Measurements from ENCODE around the gene SCAP.
A peak's percentile ranks its signal among the peaks of the same experiment; 100 is the strongest.

GRCh38 chr3:47418167-47419082 lies 57.3 kb downstream of the SCAP start:
- TF ChIP-seq CTCF (IDR thresholded peaks at IDR 0.05) (peak in 1 of 6 experiments; percentile 16), POLR2A (IDR thresholded peaks at IDR 0.05) (no peak)
